DND-41 (cell line): ENCODE data around the gene RAB6A.
"Not testable (repeated sequence)": the region's sequence is repeated elsewhere in the genome, so short reads cannot be mapped to it uniquely, and the experiment has no call there.

ENCODE experiments used
- ATAC-seq: fragments of 200-7000 bp; cut with Tn5 transposase; 3 replicates; pipeline ENCODE4 v1.9.1; 2021; ENCODE audit warnings: low read depth; ENCODE audit not compliant: insufficient read depth
- DNase-seq: peaks from one replicate; pipeline ENCODE4 v3.0.0-alpha.2; 2020
- H2AFZ ChIP-seq: 2 replicates; pipeline ENCODE4 v1.6.0; 2012; ENCODE audit warnings: low read depth, low read length
- H3K27ac ChIP-seq: 2 replicates; pipeline ENCODE4 v1.5.1; 2012; ENCODE audit warnings: low read length, inconsistent platforms
- H3K27me3 ChIP-seq: fragments of 200-600 bp; sonication (generic); 2 replicates; pipeline ENCODE4 v1.6.0; 2012; ENCODE audit warnings: low read length, mild to moderate bottlenecking, inconsistent platforms; ENCODE audit not compliant: insufficient read depth, poor library complexity
- H3K36me3 ChIP-seq: 2 replicates; pipeline ENCODE4 v1.5.1; 2012; ENCODE audit warnings: low read length, inconsistent platforms; ENCODE audit not compliant: insufficient read depth
- H3K4me1 ChIP-seq: 2 replicates; pipeline ENCODE4 v1.5.1; 2012; ENCODE audit warnings: mild to moderate bottlenecking, low read length; ENCODE audit not compliant: insufficient read depth
- H3K4me2 ChIP-seq: 2 replicates; pipeline ENCODE4 v1.6.0; 2012; ENCODE audit warnings: mild to moderate bottlenecking, moderate library complexity, low read length, inconsistent platforms; ENCODE audit not compliant: insufficient read depth
- H3K4me3 ChIP-seq, 2 experiments: fragments of 200-600 bp in 1 of 2; shearing (Covaris generic) in 1 of 2; 2 replicates each; pipeline ENCODE4 v1.5.1; 2012 to 2016; ENCODE audit warnings: inconsistent platforms in 2 of 2, low read length in 2 of 2, mild to moderate bottlenecking in 2 of 2, low read depth in 1 of 2, moderate library complexity in 1 of 2
- H3K79me2 ChIP-seq: 2 replicates; pipeline ENCODE4 v1.6.0; 2012; ENCODE audit warnings: low read length, inconsistent platforms; ENCODE audit not compliant: insufficient read depth
- H3K9ac ChIP-seq: 2 replicates; pipeline ENCODE4 v1.6.0; 2012; ENCODE audit warnings: low read depth, mild to moderate bottlenecking, inconsistent platforms, low read length, moderate library complexity
- H3K9me3 ChIP-seq: 2 replicates; pipeline ENCODE4 v1.5.1; 2012; ENCODE audit warnings: low read length, moderate library complexity, mild to moderate bottlenecking, inconsistent platforms; ENCODE audit not compliant: insufficient read depth, severe bottlenecking
- H4K20me1 ChIP-seq: 2 replicates; pipeline ENCODE4 v1.6.0; 2012; ENCODE audit warnings: low read length; ENCODE audit not compliant: insufficient read depth
- CTCF ChIP-seq: IDR thresholded peaks from 2 replicates; pipeline ENCODE4 v1.5.1; 2012; ENCODE audit warnings: borderline replicate concordance, low read length, moderate library complexity, mild to moderate bottlenecking; ENCODE audit not compliant: poor library complexity, severe bottlenecking; ENCODE audit errors: extremely low read depth
- EZH2 ChIP-seq: IDR thresholded peaks from 3 replicates; pipeline ENCODE4 v1.6.1; 2012; ENCODE audit warnings: borderline replicate concordance, low read depth, mild to moderate bottlenecking, moderate library complexity, low read length, inconsistent platforms; ENCODE audit not compliant: severe bottlenecking

RAB6A gene

GRCh38 chr11:73752216-73752867, 8.5 kb downstream of the RAB6A start:
- Histone ChIP-seq H3K9ac (no peak overlapping the region), H3K27ac (no peak overlapping the region), H3K4me2 (no peak overlapping the region), H3K4me1 (no peaks in the 10 kb centered on the region), H3K36me3 (no peaks in the 10 kb centered on the region), H2AFZ (no peak overlapping the region), H3K4me3 (no peak overlapping the region), H3K79me2 (peaks cover 97% of the 10 kb centered on the region), H4K20me1 (peaks cover 48% of the 10 kb centered on the region; the same call in 1 of the 2 replicates), H3K27me3 (no peaks in the 10 kb centered on the region), H3K9me3 (no peaks in the 10 kb centered on the region)
- DNase-seq (no peak), ATAC-seq (no peak)
- no peak for TF ChIP-seq CTCF
- no peak for TF ChIP-seq EZH2

DNA sequence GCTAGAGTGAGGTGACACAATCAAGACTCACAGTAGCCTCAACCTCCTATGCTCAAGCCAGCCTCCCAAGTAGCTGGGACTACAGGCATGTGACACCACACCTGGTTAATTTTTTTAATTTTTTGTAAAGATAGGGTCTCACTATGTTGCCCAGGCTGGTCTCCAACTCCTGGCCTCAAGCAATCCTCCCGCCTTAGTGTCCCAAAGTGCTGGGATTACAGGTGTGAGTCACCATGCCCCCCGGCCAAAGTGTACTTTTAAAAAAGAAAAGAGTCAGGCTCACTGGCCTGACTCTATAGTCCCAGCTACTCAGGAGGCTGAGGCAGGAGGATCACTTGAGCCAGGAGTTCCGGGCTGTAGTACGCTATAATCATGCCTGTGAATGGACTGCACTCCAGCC, 10.0 kb downstream of the RAB6A start:
- not testable (repeated sequence) for H3K27me3 ChIP-seq, H3K9ac ChIP-seq, H3K4me3 ChIP-seq, DNase-seq, H3K9me3 ChIP-seq, H3K4me1 ChIP-seq, H3K27ac ChIP-seq, H2AFZ ChIP-seq, H3K4me2 ChIP-seq, ATAC-seq, H3K36me3 ChIP-seq
- peaks cover 98% of the 10 kb centered on the region for H3K79me2 ChIP-seq
- H4K20me1 ChIP-seq: peaks cover 54% of the 10 kb centered on the region

- Histone ChIP-seq H3K79me2 (peaks cover 97% of the 10 kb centered on the region), H3K9me3 (no peaks in the 10 kb centered on the region), H3K9ac (no peak overlapping the region), H3K36me3 (no peaks in the 10 kb centered on the region; the same call in 1 of the 2 replicates), H3K4me2 (no peak overlapping the region), H3K27ac (no peak overlapping the region), H3K27me3 (no peaks in the 10 kb centered on the region), H3K4me3 (no peak overlapping the region), H2AFZ (no peak overlapping the region), H3K4me1 (no peaks in the 10 kb centered on the region), H4K20me1 (peaks cover 49% of the 10 kb centered on the region)
- ATAC-seq (no peak), DNase-seq (no peak)
- no peak for TF ChIP-seq EZH2
- TF ChIP-seq CTCF: no peak
Measured at GRCh38 chr11:73750228-73750627, 10.6 kb downstream of the RAB6A start.

- no peak overlapping the region for H3K4me2 ChIP-seq
- H3K79me2 ChIP-seq: peaks cover 96% of the 10 kb centered on the region
- ATAC-seq (no peak), DNase-seq (no peak)
- H3K36me3 ChIP-seq: no peaks in the 10 kb centered on the region; the same call in 1 of the 2 replicates
- H3K27ac ChIP-seq: no peak overlapping the region
- H2AFZ ChIP-seq: no peak overlapping the region
- no peaks in the 10 kb centered on the region for H3K27me3 ChIP-seq
- H3K9ac ChIP-seq: no peak overlapping the region
- TF ChIP-seq EZH2 (no peak), CTCF (no peak)
- peaks cover 47% of the 10 kb centered on the region for H4K20me1 ChIP-seq
- no peaks in the 10 kb centered on the region for H3K4me1 ChIP-seq
- no peaks in the 10 kb centered on the region for H3K9me3 ChIP-seq
- H3K4me3 ChIP-seq: no peak overlapping the region
Measured at GRCh38 chr11:73749118-73749517, 11.8 kb downstream of the RAB6A start.
